GM12864 (cell line): ENCODE results near the gene OPTC.

Experiments used
- DNase-seq: peaks from one replicate; pipeline ENCODE4 v3.0.0-alpha.2; 2011; ENCODE audit warnings: low read depth
- H3K4me3 ChIP-seq: 2 replicates; pipeline ENCODE4 v1.5.1; 2011; ENCODE audit warnings: mild to moderate bottlenecking, low read depth, low read length, control low read depth
- CTCF ChIP-seq: IDR thresholded peaks from 2 replicates; pipeline ENCODE4 v1.5.1; 2011; ENCODE audit warnings: low read depth, mild to moderate bottlenecking, moderate library complexity, low read length, control low read depth, inconsistent platforms; ENCODE audit errors: missing control alignments

Gene OPTC

GRCh38 chr1:203499643-203500278 is 5.8 kb downstream of the OPTC start:
- H3K4me3 ChIP-seq, result no peak overlapping the region
- no peak for DNase-seq
- no peak for TF ChIP-seq CTCF

DNA sequence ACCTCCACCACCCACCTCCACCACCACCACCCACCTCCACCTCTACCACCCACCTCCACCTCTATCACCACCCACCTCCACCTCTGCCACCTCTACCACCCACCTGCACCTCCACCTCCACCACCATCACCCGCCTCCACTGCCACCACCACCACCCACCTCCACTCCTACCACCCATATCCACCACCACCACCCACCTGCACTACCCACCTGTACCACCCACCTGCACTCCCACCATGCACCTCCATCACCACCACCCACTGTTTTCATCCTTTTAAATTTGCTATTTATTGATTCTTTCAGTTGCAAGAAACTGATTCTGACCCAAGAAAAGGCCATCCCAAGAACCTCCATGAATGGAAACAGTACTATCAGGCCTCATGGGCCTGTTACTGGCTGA is 6.3 kb downstream of the OPTC start:
- TF ChIP-seq CTCF, result no peak
- no peak overlapping the region for H3K4me3 ChIP-seq
- DNase-seq, result no peak

- no peak for DNase-seq
- H3K4me3 ChIP-seq, result no peak overlapping the region
- TF ChIP-seq CTCF, result no peak
These were observed 9.9 kb downstream of the OPTC start for GRCh38 chr1:203503836-203504235.

DNA sequence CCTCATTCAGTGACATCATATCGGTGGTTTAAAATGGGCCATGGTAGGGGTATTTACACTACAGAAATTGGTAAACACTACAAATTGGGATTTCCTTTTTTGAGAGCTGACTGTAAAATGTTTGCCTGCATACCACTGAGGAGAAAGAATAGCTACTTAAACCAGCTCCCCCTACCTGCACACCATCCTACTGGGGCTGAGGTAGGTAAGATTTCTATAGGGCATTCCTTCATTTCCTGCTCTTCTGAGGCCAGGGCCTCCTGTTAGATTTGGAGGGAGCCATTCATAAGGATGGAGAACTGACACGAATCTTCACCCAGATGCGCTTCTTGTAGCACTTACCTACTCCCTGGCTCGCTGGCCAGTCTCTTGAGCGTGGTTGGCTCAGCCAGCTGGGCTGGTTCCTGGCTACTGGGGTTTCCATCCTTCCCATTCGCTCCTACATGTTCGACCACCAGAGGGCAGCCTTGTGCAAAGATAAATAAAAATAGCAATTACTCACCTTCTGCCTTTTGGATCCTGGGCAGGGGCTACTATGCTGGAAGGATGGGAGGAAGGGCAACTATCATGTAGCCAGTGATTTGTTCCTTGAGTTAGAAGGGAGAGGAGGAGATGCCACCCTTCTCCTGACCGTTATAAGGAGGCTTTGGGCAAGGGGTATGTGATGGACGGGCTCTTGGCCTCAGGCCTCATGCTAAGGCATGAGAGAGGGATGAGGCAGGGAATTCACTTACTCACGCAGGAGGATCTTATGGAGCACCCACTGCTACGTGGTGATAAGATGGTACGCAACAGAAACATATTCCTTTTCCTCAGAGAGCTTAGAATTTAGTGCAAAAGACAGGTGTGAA is 10.7 kb downstream of the OPTC start:
- peak; percentile 76 for TF ChIP-seq CTCF

GRCh38 chr1:203505526-203506204 is 11.7 kb downstream of the OPTC start:
- no peak overlapping the region for H3K4me3 ChIP-seq
- no peak for DNase-seq
- no peak for TF ChIP-seq CTCF

More for the DNA sequence above, 10.7 kb downstream of the OPTC start:
- DNase-seq, result peak; percentile 34
- no peak overlapping the region for H3K4me3 ChIP-seq

- TF ChIP-seq CTCF, result no peak
- no peak for DNase-seq
- no peak overlapping the region for H3K4me3 ChIP-seq
These were observed 13.1 kb downstream of the OPTC start for GRCh38 chr1:203506858-203507626.
